ENCODE measurements around the gene COX20. TPM values are rescaled to one million over a fixed set of nuclear protein-coding genes. Genes with fewer than 3 reads are reported as not detected.

The COX20 gene
- polyA plus RNA-seq, 1 donor from 2014 or later, result 169 TPM

- H3K4me2 ChIP-seq (ENCODE audit: low read length), result no peak overlapping the region
- no peaks in the 10 kb centered on the region for H3K36me3 ChIP-seq (ENCODE audit: insufficient read depth, low read length)
- H3K9ac ChIP-seq (ENCODE audit: low read length), result no peak overlapping the region
- H3K4me3 ChIP-seq (ENCODE audit: low read length), result no peak overlapping the region
- no peaks in the 10 kb centered on the region for H4K20me1 ChIP-seq (ENCODE audit: insufficient read depth)
- H3K9me3 ChIP-seq (ENCODE audit: low read length), result no peaks in the 10 kb centered on the region
- no peaks in the 10 kb centered on the region for H3K27me3 ChIP-seq (ENCODE audit: insufficient read depth, low read depth, low read length)
- H3F3A ChIP-seq (ENCODE audit: insufficient read depth, low read length, poor library complexity, severe bottlenecking), result no peaks in the 10 kb centered on the region
- H2AFZ ChIP-seq (ENCODE audit: low read depth, low read length), result no peak overlapping the region
- TF ChIP-seq RAD21 (conservative IDR thresholded peaks at IDR 0.05) (no peak), CTCF (IDR thresholded peaks at IDR 0.05; ENCODE audit: poor library complexity, severe bottlenecking) (no peak), EP300 (conservative IDR thresholded peaks at IDR 0.05; ENCODE audit: poor library complexity, severe bottlenecking) (no peak), REST (IDR thresholded peaks at IDR 0.05; ENCODE audit: borderline replicate concordance) (no peak), POLR2AphosphoS5 (IDR thresholded peaks at IDR 0.05) (no peak), TAF1 (IDR thresholded peaks at IDR 0.05; ENCODE audit: low read depth) (no peak), EZH2 (IDR thresholded peaks at IDR 0.05; ENCODE audit: borderline replicate concordance, insufficient read depth, low read length, poor library complexity, severe bottlenecking) (no peak), SMC3 (conservative IDR thresholded peaks at IDR 0.05; ENCODE audit: poor library complexity) (no peak), MXI1 (conservative IDR thresholded peaks at IDR 0.05; ENCODE audit: poor library complexity, severe bottlenecking) (no peak)
- H3K27ac ChIP-seq (ENCODE audit: low read length), result no peak overlapping the region
- no peaks in the 10 kb centered on the region for H3K9me2 ChIP-seq (ENCODE audit: insufficient read depth, low read length)
- H3K79me2 ChIP-seq (replicated peaks; ENCODE audit: insufficient read depth, low read length), result no peaks in the 10 kb centered on the region
Observed at GRCh38 chr1:244801246-244801645, 34.2 kb upstream of the COX20 start.

GRCh38 chr1:244802041-244802440, 33.4 kb upstream of the COX20 start:
- Histone ChIP-seq H3K9me2 (ENCODE audit: insufficient read depth, low read length) (no peaks in the 10 kb centered on the region), H4K20me1 (ENCODE audit: insufficient read depth) (no peaks in the 10 kb centered on the region), H3K36me3 (ENCODE audit: insufficient read depth, low read length) (no peaks in the 10 kb centered on the region), H3K9me3 (ENCODE audit: low read length) (no peaks in the 10 kb centered on the region), H2AFZ (ENCODE audit: low read depth, low read length) (no peak overlapping the region), H3K9ac (ENCODE audit: low read length) (no peak overlapping the region), H3K27ac (ENCODE audit: low read length) (no peak overlapping the region), H3K27me3 (ENCODE audit: insufficient read depth, low read depth, low read length) (no peaks in the 10 kb centered on the region), H3K4me2 (ENCODE audit: low read length) (no peak overlapping the region), H3F3A (ENCODE audit: insufficient read depth, low read length, poor library complexity, severe bottlenecking) (no peaks in the 10 kb centered on the region), H3K4me3 (ENCODE audit: low read length) (no peak overlapping the region), H3K79me2 (replicated peaks; ENCODE audit: insufficient read depth, low read length) (no peaks in the 10 kb centered on the region)
- no peak for TF ChIP-seq EP300 (conservative IDR thresholded peaks at IDR 0.05; ENCODE audit: poor library complexity, severe bottlenecking)
- TF ChIP-seq EZH2 (IDR thresholded peaks at IDR 0.05; ENCODE audit: borderline replicate concordance, insufficient read depth, low read length, poor library complexity, severe bottlenecking), result no peak
- no peak for TF ChIP-seq RAD21 (conservative IDR thresholded peaks at IDR 0.05)
- no peak for TF ChIP-seq CTCF (IDR thresholded peaks at IDR 0.05; ENCODE audit: poor library complexity, severe bottlenecking)
- no peak for TF ChIP-seq POLR2AphosphoS5 (IDR thresholded peaks at IDR 0.05)
